HG03196 (cell line): Measurements from ENCODE around the gene TPSG1.
"Not testable (repeated sequence)": the region's sequence is repeated elsewhere in the genome, so short reads cannot be mapped to it uniquely, and the experiment has no call there.

Experiments
- ATAC-seq: cut with Tn5 transposase; IDR thresholded peaks from one replicate; pipeline ENCODE4 v1.9.1; 2021; ENCODE audit not compliant: unreplicated experiment

Gene TPSG1

GRCh38 chr16:1225051-1225451 is at the start of gene TPSG1:
TPSG1 (minus strand) TSS chr16:1225268; CDS start chr16:1225252, 16 bp downstream.
- no peak for ATAC-seq

DNA sequence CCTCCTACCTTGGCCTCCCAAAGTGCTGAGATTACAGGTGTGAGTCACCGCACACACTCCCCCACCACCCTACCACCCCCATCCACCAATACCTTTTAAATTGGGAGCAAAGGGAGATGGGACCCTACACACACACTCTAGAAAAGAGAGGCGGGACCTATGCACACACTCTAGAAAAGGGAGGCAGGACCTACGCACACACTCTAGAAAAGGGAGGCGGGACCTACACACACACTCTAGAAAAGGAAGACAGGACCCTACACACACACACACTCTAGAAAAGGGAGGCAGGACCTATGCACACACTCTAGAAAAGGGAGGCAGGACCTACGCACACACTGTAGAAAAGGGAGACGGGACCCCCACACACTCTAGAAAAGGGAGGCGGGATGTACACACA is 49.7 kb upstream of the TPSG1 start:
- ATAC-seq, result no peak

GRCh38 chr16:1273816-1274215 is 48.7 kb upstream of the TPSG1 start:
- no peak for ATAC-seq

- no peak for ATAC-seq
Observed at GRCh38 chr16:1272453-1273198, 47.6 kb upstream of the TPSG1 start.

DNA sequence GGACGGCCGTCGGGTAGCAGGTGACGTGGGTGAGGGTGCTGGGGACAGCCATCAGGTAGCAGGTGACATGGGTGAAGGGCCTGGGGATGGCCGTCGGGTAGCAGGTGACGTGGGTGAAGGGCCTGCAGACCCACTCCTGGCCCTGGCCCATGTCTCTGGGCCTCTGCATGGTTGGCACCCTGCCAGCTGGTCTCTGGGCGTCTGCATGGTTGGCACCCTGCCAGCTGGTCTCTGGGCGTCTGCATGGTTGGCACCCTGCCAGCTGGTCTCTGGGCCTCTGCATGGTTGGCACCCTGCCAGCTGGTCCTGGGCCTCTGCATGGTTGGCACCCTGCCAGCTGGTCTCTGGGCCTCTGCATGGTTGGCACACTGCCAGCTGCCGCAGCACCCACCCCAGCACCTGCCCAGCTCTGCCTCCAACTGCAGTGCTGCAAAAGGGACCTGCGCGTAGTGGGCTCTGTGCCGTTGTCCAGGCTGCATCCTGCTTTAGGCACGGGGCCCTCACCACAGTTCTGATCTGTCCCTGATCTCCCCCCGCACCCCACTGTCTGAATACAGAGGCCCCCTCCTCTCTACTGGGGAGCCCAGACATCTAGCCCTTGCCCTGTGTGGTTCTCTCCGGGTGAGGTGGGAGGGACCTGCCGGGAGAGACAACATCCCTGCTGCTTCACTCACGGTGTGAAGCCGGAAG is 46.8 kb upstream of the TPSG1 start:
- ATAC-seq, result not testable (repeated sequence)

DNA sequence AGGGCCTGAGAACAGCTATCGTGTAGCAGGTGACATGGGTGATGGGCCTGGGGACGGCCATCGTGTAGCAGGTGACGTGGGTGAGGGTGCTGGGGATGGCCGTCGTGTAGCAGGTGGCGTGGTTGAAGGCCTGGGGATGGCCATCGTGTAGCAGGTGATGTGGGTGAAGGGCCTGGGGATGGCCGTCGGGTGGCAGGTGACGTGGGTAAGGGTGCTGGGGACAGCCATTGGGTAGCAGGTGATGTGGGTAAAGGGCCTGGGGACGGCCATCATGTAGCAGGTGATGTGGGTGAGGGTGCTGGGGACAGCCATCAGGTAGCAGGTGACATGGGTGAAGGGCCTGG is 46.3 kb upstream of the TPSG1 start:
- no peak for ATAC-seq

DNA sequence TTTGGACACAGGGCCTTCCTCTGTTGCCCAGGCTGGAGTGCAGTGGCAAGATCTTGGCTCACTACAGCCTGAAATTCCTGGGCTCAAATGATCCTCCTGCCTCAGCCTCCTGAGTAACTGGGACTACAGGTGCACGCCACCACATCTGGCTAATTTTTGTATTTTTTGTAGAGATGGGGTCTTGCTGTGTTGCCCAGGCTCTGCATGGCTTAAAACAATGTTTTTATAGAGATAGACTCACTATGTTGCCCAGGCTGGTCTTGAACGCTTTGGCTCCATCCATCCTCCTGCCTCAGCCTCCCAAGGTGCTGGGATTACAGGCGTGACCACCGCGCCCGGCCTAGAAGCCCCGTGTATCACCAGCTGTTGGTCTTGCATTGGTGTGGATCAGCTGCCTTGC is 44.4 kb upstream of the TPSG1 start:
- ATAC-seq, result not testable (repeated sequence)

DNA sequence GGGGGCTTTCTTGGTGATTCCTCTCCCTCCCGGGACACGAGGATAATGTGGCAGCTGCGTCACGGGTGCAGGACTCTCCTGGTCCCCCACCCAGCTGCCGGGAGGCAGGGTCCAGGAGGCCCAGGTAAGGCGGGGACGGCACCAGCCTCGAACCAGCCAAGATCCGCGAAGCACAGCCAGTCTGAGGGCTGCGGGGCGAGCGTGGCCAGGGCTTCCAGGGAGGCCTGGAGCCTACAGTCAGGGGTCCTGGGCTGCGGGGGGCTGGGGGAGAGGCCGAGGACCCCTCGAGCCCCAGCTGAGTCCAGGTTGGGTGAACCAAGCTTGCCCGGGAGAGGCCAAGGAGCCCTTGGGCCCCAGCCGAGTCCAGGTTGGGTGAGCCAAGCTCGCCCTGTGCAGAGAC is 40.8 kb upstream of the TPSG1 start:
- no peak for ATAC-seq

DNA sequence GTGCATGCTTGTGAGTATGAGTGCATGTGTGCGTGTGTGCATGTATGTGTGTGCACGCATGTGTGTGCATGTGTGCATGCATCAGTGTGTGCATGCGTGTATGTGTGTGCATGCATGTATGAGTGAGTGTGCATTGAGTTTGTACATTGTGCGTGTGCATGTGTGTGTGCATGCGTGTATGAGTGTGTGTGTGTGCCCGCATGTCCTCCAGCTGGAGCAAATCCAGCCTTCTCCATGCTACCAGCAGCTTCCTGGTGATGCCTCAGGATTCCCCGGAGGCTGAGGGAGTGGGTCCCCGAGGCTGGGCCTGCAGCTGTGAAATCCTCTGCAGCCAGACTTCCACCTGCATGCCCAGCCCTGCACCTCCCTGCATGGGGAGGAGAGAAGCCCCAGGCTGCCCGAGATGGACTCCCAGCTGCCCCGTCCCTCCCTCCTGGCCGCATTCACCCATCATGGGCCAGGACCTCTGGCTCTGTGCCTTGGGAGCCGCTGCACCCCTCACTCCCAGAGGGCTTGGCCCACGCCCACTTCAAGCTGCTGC is 40.1 kb upstream of the TPSG1 start:
- ATAC-seq, result no peak

- ATAC-seq, result no peak
Observed at GRCh38 chr16:1264345-1265089, 39.4 kb upstream of the TPSG1 start.

- no peak for ATAC-seq
Observed at GRCh38 chr16:1263591-1264344, 38.7 kb upstream of the TPSG1 start.

DNA sequence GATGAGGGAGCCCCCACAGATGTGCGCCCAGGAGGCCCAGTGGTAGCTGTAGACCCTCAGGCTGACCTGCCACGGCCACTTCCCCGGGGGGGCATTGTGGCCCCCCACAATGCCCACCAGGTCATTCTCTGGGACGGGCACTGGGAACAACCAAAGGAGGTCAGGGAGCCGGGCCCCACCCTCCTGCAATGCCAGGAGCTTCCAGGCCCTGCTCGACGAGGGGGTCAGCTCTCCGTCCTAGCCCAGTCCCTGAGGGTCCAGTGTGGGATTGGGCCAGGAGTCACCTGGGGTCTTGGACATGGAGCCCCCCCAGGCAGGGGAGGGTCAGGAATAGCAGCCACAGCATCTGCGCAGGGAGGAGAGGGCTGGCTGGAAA is 37.8 kb upstream of the TPSG1 start:
- no peak for ATAC-seq

DNA sequence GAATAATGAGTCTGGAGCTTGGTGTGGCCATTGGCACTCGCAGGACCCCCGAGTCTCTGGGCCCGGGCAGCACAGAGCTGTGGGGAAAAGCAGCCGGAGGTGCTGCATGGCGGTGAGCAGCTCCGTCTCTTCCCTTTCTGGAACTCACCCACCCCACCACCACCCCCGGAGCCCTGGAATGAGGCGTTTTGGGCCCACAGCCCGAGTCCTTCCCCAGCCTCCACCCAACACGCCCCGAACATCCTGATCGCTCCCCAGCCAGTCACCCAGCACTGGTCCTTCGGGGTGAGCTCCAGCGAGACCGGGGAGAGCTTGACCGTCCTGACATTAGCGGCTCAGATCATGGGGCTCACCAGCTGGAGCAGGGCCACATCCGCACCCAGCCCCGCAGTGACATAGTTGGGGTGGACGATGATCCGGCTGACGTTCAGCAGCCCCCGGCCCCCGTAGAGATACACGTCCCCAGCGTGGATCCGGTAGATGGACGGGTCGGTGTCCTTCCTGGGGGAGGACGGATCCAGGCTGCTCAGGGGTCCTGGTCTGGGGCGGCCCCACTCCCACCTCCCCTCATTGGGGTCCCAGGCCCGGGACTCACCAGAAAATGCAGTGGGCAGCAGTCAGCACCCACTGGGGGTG is 37.3 kb upstream of the TPSG1 start:
- no peak for ATAC-seq

- no peak for ATAC-seq
Observed at GRCh38 chr16:1261131-1261892, 36.2 kb upstream of the TPSG1 start.

DNA sequence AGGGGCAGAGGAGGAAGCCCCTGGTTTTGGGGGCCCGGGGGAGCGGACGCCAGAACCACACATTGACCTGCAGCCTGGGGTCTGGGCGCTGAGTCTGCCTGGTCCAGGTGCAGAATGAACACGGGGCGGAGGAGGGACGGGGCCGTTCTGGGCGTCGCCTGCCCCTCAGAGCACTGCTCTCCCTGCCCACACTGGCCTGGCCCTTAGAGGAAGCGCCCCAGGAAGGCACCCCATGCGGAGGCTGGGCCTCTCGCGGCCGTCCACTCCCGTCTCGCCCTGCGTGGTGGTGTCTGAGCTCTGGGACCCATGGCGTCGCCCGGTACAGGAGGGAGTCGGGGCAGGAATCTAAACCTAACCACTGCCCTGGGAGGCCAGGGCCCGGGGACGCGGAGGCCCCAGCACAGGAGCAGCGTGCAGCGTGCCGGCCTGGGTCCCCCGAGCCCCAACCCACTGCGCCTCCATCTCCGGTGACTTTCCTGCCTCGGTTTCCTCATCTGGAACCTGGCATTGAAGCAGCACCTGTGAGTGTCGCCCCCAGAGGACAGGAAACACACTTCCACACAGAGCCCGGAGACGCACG is 35.1 kb upstream of the TPSG1 start:
- no peak for ATAC-seq

DNA sequence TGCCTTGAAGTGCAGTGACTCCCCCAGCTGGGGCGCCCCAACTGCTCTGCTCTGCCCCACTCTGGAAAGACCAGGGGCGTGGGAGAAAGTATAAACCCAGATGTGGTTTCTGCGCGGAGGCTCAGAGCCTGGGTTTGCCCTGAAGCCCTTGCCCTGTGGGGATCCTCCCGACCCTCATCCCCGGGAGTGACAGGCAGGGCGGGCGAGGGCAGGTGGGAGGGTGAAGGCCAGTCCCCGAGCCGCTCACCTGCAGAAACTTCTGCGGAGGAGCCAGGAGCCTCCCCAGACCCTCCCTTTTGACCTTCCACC is 34.6 kb upstream of the TPSG1 start:
- no peak for ATAC-seq

- ATAC-seq, result no peak
Observed at GRCh38 chr16:1258906-1259759, 34.1 kb upstream of the TPSG1 start.

DNA sequence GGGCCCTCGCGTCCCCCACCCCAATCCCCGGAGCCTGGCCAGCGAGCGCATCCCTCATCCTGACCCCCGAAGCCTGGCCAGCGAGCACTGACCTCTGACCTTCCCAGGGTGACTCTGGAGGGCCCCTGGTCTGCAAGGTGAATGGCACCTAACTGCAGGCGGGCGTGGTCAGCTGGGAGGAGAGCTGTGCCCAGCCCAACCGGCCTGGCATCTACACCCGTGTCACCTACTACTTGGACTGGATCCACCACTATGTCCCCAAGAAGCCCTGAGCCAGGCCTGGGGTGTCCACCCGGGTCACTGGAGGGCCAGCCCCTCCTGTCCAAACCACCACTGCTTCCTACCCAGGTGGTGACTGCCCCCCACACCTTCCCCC is 33.1 kb upstream of the TPSG1 start:
- ATAC-seq, result no peak
